HFFc6 (cell line): Measurements from ENCODE around the gene IP6K1. TPM values are rescaled to one million over a fixed set of nuclear protein-coding genes. Genes with fewer than 3 reads are reported as not detected.
A peak's percentile ranks its signal among the peaks of the same experiment; 100 is the strongest.

Source experiments
- DNase-seq: peaks from one replicate; pipeline ENCODE4 v3.0.0-alpha.2; 2018
- H3K27ac Mint-ChIP-seq: 2 replicates; pipeline ENCODE4 v1.8.0; 2020; ENCODE audit warnings: mild to moderate bottlenecking, mixed read lengths
- H3K27me3 Mint-ChIP-seq: 2 replicates; pipeline ENCODE4 v1.8.0; 2021; ENCODE audit warnings: mild to moderate bottlenecking, moderate library complexity, mixed read lengths; ENCODE audit not compliant: insufficient read depth
- H3K36me3 Mint-ChIP-seq: 2 replicates; pipeline ENCODE4 v1.8.0; 2021; ENCODE audit warnings: low read depth, mixed read lengths
- H3K4me1 Mint-ChIP-seq: 2 replicates; pipeline ENCODE4 v1.8.0; 2020; ENCODE audit warnings: low read depth, mixed read lengths
- H3K4me3 Mint-ChIP-seq: 2 replicates; pipeline ENCODE4 v1.8.0; 2020; ENCODE audit warnings: mild to moderate bottlenecking, moderate library complexity, mixed read lengths
- H3K9me3 Mint-ChIP-seq: 2 replicates; pipeline ENCODE4 v1.8.0; 2020; ENCODE audit warnings: mild to moderate bottlenecking, mixed read lengths
- total RNA-seq, 6 experiments: library from RNA; stranded (reverse); fragmentation: NEBNext Ultra II Directional; extraction: Animal tissue kit (Norgen Biotek cat#: 25700); gene quantifications; 2 replicates in 1 of 6; 3 replicates in 5 of 6; pipeline ENCODE4 v1.2.3, GENCODE V29; 2021
- TF ChIP-seq, protein P1 (sequence below): fragments of 200-600 bp; sonication (generic); IDR thresholded peaks from 2 replicates; pipeline ENCODE4 v1.5.0; 2021; ENCODE audit warnings: antibody characterized with exemption, mild to moderate bottlenecking

Gene IP6K1
- total RNA-seq, 6 experiments from 2014 or later, result 29.8 to 43.7 (median 38.4) TPM

DNA sequence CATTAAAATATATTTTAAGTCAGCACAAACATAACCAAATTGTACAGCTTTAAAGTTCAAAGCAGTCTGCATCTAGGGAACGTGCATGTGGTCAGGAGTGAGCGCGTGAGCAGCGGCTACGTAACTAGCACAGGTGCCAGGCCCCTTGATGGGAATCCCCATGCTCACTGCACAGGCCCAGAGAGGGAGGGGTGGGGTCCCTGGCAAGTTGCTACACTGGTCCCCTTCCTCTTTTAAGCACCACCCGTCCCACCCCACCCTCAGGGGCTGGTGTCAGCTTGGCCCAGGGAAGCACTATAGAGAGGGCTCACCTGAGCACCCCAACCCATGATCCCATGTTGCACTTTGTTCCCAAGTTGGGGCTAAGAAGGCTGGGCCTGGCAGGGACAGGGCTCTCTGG lies 61.8 kb downstream of the IP6K1 start:
- H3K4me1 Mint-ChIP-seq, result peaks cover 24% of the 10 kb centered on the region
- H3K36me3 Mint-ChIP-seq, result peaks cover 25% of the 10 kb centered on the region; the same call in 1 of the 2 replicates
- H3K9me3 Mint-ChIP-seq, result no peaks in the 10 kb centered on the region
- DNase-seq, result no peak
- TF ChIP-seq, protein P1, sequence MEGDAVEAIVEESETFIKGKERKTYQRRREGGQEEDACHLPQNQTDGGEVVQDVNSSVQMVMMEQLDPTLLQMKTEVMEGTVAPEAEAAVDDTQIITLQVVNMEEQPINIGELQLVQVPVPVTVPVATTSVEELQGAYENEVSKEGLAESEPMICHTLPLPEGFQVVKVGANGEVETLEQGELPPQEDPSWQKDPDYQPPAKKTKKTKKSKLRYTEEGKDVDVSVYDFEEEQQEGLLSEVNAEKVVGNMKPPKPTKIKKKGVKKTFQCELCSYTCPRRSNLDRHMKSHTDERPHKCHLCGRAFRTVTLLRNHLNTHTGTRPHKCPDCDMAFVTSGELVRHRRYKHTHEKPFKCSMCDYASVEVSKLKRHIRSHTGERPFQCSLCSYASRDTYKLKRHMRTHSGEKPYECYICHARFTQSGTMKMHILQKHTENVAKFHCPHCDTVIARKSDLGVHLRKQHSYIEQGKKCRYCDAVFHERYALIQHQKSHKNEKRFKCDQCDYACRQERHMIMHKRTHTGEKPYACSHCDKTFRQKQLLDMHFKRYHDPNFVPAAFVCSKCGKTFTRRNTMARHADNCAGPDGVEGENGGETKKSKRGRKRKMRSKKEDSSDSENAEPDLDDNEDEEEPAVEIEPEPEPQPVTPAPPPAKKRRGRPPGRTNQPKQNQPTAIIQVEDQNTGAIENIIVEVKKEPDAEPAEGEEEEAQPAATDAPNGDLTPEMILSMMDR, result no peak
- peaks cover 16% of the 10 kb centered on the region for H3K27me3 Mint-ChIP-seq
- H3K4me3 Mint-ChIP-seq, result peak overlapping the region; percentile 97
- H3K27ac Mint-ChIP-seq, result peak overlapping the region; percentile 98

DNA sequence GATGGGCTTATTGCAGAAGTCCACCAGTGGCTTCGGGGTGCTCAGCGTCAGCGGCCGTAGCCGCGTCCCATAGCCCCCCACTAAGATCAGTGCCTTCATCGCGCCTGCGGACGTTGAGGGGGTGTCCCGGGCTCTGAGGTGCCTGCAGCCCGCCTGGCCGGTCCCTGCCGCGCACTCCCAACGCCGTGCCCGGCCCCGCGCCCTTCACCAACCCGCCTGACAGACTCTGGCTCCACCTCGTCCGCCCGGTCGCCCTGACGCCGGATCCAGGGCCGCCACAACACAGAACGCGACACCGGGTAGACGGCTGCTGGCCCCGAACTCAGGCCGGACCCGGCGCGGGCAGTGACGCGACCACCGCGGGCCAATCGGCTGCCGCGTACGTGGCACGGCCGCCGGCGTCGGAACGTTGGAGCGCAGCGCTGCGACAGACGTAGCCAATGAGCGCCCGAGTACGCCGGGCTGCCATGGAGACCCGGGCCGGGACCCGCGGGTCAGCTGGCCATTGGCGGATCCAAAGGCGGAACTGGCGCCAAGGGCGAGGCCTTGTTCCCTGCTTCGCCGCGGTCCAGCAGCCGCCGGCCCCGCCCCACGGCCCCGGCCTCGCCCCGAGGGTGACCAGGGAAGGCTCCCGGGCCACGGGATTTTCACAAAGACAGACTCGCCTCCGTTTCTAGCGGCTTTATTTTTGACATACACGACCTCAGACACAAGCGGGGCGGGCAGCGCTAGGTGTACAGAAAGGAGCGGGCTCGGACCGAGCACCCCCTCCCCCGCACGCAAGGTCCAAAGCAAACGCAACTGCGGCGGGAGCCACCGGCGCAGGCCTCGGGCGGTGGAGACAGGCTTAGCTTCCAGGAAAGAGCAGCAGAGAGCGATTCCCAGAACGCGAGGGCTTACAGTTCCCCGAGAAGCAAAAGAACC lies 62.5 kb downstream of the IP6K1 start, which contains the start of gene GMPPB:
Gene GMPPB (minus strand): TSS at position 324 of the 924 bp plus-strand sequence. CDS start 225 bp downstream, at position 99.
- peak within 1 kb of the TSS; percentile 97 for H3K4me3 Mint-ChIP-seq
- peak within 1 kb of the TSS; percentile 98 for H3K27ac Mint-ChIP-seq
- H3K4me1 Mint-ChIP-seq, result peaks cover 30% of the 10 kb centered on the region
- peaks cover 20% of the 10 kb centered on the region for H3K27me3 Mint-ChIP-seq
- TF ChIP-seq, protein P1, result peak; percentile 15; the same call in 1 of the 2 replicates
- peak; percentile 96 for DNase-seq
- H3K36me3 Mint-ChIP-seq, result peaks cover 32% of the 10 kb centered on the region
- H3K9me3 Mint-ChIP-seq, result peaks cover under 1% of the 10 kb centered on the region; the same call in 1 of the 2 replicates

DNA sequence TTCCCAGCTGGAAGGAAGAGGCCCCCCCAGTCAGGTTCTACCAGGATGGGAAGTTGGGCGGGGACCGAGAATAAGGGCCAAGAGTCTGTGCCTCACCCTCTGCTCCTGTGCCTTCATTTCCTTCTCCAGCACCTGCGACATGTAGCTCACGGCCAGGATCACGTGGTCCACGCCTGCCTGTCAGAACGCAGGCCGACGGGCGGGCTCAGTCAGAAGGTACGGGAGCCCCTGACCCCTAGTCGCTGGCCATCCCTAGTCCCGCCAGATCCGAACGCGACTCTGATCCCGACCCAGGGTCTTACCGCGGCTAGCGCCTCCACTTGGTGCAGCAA lies 63.1 kb downstream of the IP6K1 start:
- H3K27me3 Mint-ChIP-seq, result peaks cover 20% of the 10 kb centered on the region
- peak overlapping the region; percentile 97 for H3K4me3 Mint-ChIP-seq
- DNase-seq, result peak; percentile 36
- peaks cover 38% of the 10 kb centered on the region for H3K36me3 Mint-ChIP-seq
- H3K9me3 Mint-ChIP-seq, result peaks cover 5% of the 10 kb centered on the region; the same call in 1 of the 2 replicates
- peak overlapping the region; percentile 98 for H3K27ac Mint-ChIP-seq
- peaks cover 36% of the 10 kb centered on the region for H3K4me1 Mint-ChIP-seq
- TF ChIP-seq, protein P1, result no peak

DNA sequence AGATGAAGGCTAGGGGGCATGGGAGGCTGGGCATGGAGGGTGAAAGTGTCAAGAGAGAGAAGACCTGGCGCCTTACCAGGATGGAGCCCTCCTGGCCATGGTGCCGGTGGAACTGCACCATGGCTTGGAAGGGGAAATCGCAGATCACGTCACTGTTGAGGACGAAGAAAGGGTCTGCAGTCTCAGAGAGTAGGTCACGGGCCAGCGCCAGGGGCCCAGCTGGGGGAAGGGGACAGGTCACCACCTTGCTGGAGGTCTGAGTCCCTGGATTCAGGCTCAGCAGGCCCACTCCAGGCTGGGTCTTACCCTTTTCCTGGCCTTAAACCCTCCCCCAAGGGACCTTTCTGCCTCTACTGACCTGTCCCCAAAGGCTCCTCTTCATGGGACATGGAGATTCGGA lies 63.4 kb downstream of the IP6K1 start:
- peak overlapping the region; percentile 97 for H3K4me3 Mint-ChIP-seq
- peaks cover 36% of the 10 kb centered on the region for H3K36me3 Mint-ChIP-seq
- peaks cover 20% of the 10 kb centered on the region for H3K27me3 Mint-ChIP-seq
- H3K27ac Mint-ChIP-seq, result peak overlapping the region; percentile 98
- H3K4me1 Mint-ChIP-seq, result peaks cover 36% of the 10 kb centered on the region
- DNase-seq, result no peak
- TF ChIP-seq, protein P1, result no peak
- peaks cover 5% of the 10 kb centered on the region; the same call in 1 of the 2 replicates for H3K9me3 Mint-ChIP-seq

DNA sequence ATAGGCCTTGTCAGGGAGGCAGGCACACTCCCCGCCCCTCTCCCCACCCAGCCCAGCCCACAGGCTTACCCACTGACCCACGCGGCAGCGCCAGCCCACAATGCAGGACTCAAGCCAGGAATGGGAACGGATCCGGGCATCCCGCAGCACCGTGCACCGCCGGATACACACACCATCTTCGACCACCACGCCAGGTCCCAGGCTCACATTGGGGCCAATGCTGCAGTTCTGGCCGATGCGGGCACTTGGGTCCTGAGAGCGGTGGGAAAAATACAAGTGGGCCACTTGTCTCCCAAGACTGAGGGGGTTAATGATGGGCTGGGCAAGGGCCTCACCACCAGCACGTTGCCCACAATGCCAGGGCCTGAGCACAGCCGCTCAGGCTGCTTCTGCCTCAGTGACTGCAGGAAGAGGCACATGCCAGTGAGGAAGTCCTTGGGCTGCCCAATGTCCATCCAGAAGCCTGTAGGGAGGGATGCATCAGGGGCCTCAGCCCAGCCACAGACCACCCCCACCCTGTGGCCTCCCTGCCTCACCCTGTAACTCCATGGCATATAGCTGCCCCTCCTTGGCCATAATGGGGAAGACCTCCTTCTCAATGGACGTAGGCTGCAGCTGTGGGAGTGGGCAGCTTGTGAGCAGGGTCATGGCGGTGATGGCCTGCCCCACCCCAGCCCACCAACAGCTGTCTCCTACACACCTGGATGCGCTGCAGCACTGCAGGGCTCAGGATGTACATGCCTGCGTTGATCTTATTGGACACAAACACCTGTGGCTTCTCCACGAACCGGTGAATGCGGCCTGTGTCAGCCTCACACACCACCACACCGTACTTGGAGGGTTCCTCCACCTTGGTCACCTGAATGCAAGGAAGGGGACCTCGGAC lies 64.2 kb downstream of the IP6K1 start:
- TF ChIP-seq, protein P1, result no peak
- Mint-ChIP-seq H3K36me3 (peaks cover 35% of the 10 kb centered on the region), H3K4me1 (peaks cover 36% of the 10 kb centered on the region), H3K9me3 (peaks cover 5% of the 10 kb centered on the region; the same call in 1 of the 2 replicates), H3K27me3 (peaks cover 25% of the 10 kb centered on the region), H3K4me3 (peak overlapping the region; percentile 97), H3K27ac (peak overlapping the region; percentile 98)
- DNase-seq, result no peak
